SW480 (cell line): ENCODE data around the gene SLC22A15.
"Not testable (repeated sequence)": the region's sequence is repeated elsewhere in the genome, so short reads cannot be mapped to it uniquely, and the experiment has no call there.

Experiments
- DNase-seq: peaks from one replicate; pipeline ENCODE4 v3.0.0-alpha.2; 2016; ENCODE audit warnings: low spot score

Gene SLC22A15

GRCh38 chr1:116033322-116033721 lies 57.0 kb downstream of the SLC22A15 start:
- no peak for DNase-seq

DNA sequence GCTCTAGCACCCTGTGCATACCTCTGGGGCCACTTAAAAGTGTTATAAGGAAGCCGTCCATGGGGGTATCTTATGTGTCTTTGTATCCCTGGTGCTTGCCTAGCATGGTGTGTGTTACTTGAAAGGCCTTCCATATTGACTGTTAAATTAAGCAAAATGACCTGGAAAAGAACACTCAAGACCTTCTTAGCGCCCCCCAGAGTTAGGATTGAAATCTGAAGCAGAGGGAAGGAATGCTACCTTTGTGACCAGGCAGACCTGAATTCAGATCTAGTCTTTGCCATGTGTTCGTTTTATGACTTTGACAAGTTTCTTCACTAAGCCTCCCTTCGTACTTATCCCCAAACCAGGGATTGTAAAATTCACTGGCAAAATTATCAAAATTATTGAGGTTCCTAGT lies 59.9 kb downstream of the SLC22A15 start:
- no peak for DNase-seq

DNA sequence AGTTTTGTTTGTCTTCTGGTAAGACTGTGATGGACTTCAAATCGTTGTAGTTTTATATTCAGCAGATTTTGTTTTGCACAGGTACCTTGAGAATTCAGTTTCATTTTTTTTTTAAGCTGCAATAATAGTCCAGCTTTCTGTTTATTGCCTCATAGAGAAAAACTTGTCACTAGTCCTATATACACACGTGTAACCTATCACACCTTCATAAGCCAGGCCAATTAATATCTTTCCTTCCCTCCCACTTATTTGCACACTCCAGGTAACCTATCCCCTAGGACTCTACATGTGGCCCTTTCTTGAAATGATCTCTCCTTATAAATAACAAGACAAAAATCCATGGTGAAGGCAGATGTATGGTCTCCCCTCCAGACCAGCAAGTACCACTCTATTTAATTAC lies 62.4 kb downstream of the SLC22A15 start:
- no peak for DNase-seq

DNA sequence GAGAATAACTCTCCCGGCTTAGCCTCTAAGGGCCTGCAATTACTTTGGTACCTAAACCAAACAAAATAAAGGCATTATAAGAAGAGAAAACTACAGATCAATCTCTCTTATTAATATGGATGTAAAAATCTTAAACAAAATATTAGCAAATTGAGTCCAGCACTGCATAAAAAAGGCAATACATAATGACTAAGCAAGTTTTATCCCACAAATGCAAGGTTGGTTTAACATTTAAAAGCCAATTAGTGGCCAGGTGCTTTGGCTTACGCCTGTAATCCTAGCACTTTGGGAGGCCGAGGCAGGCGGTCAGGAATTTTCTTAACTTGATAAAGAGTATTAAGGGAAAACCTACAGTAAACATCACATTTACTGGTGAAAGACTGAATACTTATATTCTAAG lies 67.8 kb downstream of the SLC22A15 start:
- DNase-seq, result no peak

DNA sequence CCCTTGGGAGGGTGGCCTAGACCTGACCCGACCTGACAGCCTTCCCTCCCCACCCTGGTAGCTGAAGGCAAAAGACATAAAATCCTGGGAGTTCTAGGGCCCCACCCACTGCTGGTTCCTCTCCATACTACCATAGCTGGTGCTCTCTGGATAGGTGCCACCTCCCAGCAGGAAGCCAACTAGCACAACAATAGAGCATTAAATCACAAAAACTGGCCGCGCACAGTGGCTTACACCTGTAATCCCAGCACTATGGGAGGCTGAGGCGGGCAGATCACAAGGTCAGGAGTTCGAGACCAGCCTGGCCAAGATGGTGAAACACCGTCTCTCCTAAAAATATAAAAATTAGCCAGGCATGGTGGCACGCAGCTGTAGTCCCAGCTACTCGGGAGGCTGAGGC lies 70.6 kb downstream of the SLC22A15 start:
- DNase-seq, result not testable (repeated sequence)

- DNase-seq, result not testable (repeated sequence)
Measured at GRCh38 chr1:116051896-116052295, 75.6 kb downstream of the SLC22A15 start.

GRCh38 chr1:116062201-116062600 lies 85.9 kb downstream of the SLC22A15 start:
- no peak for DNase-seq

DNA sequence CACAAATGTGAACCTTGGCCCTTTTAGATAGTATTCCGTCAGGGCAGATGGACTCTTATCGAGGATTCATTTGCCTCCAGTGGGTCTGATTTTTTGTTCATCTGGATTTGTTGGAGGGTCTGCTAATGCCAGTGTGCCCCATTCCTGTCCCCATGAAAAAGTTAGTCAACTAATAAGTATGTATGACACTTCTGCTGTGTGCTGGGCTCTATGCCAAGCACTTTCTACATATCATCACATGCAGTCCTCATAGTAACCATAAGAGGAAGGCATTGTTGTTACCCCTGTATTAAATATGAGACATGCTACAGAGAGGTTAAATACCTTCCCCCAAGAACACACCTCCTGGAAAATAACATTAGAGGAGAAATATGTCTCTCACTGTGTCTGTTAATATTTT lies 88.3 kb downstream of the SLC22A15 start:
- DNase-seq, result no peak

DNA sequence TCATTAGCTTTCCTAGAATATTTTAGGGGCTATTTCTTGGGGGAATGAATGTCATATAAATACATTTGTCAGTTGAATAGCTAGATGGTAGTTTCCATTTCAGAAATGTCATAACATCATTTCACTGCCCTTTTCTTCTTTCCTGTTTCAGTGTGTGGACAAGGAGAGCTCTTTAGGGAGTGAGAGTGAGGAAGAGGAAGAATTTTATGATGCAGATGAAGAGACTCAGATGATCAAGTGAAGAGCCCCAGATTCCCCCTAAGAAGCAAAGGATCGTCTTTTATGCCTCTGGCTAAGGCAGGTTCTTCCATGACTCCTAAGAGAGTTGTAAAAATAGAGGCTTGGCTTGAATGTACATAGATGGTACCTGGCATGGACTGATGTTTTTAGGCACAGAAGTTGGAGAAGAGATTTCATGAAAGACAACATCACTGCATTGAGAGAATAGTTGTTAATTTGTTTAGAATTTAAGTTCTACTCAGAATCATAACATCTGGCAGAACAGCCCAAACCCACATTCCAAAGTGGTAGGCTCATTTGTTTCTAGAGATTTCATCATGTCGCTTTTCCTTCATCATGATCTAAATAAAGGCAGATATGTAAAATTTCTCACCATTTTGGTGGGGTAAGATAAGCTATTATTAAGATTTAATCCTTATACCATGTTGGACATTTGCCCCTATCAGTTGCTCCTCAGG lies 90.7 kb downstream of the SLC22A15 start:
- DNase-seq, result peak; percentile 5

- DNase-seq, result peak; percentile 4
Measured at GRCh38 chr1:116067566-116067890, 91.2 kb downstream of the SLC22A15 start.

DNA sequence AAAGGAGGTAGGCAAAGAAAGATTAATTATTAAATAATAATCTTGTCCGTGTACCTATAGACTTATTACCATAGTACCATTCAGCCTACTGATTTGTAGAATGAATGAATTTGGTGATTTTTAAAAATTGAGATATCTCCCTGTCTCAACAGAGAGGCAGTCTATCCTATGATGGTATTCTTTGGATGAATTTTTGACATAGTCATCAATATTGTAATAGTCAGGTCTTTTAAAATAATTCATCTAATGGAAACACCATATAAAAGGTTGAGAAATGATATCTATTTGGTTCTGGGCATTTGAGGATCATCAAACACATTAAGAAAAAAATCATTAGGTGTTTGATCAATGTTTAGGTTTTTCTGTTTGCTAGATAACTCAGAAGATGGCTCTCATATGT lies 99.3 kb downstream of the SLC22A15 start:
- DNase-seq, result no peak

GRCh38 chr1:116075990-116076389 lies 99.7 kb downstream of the SLC22A15 start:
- no peak for DNase-seq

GRCh38 chr1:116076831-116077230 lies 100.5 kb downstream of the SLC22A15 start:
- DNase-seq, result peak; percentile 3

- DNase-seq, result no peak
Measured at GRCh38 chr1:116078699-116079223, 102.4 kb downstream of the SLC22A15 start.

DNA sequence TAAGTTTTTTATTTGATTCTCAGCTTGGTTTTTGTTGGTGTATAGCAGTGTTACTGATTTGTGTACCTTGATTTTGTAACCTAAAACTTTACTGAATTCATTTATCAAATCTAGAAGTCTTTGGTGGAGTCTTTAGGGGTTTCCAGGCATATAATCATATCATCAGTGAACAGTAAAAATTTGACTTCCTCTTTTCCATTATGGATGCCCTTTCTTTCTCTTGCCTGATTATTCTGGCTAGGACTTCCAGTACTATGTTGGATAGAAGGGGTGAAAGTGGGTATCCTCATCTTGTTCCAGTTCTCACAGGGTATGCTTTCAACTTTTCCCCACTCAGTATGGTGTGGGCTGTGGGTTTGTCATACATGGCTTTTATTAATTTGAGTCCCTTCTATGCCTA lies 111.3 kb downstream of the SLC22A15 start:
- no peak for DNase-seq

DNA sequence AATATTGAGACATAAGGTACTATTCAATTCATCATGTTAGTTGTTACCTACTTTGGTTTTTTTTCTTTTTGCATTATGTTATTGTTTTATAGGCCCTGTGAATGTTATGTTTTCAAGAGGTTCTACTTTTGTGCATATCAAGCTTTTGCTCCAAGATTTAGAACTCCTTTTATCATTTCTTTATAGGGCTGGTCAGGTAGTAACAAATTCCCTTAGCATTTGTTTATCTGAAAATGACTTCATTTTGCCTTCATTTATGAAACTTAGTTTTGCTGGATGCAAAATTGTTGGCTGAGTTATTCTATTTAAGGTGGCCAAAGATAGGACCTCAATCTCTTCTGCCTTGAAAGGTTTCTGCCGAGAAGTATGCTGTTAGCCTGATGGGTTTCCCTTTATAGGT lies 113.6 kb downstream of the SLC22A15 start:
- DNase-seq, result no peak

DNA sequence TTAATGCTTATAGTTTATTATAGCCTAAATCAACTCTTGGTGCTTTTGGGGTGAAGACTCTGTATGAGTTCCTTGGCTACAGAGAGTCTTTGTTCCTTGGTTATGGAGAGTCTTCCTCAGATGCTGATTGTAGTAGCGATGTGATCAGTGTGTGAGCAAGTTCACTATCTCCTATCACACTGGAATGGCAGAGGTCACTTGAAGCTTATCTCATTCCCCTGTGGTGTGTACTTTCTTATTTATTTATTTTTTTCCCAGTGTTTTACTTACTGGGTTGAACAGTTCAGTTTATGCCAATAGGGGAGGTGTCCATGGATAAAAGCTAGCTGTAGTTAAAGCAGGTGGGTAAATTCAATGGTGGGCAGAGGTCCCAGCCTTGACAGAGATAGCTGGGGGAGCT lies 114.8 kb downstream of the SLC22A15 start:
- DNase-seq, result no peak

DNA sequence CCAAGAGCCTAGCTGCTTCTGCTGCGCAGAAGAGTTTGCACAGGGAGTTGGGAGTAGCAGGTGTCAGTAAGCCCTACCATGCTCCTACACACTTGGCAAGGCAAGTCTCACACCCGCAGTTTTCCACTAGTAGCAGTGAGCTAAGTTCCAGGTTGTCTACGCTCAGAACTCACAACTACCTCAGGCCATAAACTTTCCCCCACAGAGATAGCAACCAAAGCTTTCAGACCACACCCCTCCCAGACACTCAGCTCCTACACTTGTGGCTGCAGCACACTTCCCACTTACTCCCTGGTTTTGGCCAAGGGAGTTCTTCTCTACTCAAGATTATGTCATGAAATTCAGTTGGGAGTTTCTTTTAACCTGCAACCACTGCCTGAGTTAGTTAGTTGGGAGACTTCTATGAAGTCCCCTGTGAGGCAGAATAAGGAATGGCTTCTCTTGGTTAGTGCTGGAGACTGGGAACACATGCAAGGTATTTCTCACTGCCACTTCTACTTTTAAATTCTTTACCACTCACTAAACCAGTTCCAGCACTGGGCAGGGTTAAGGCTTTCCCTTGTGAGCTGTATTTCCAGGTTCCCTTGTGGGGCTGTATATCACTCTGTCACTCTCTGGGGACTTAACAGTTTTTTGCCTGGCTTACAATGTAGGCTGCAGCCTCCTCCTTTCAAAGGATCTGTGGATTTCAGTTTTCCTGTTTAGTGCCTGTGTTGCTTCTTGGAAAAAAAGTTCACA lies 116.6 kb downstream of the SLC22A15 start:
- DNase-seq, result no peak

DNA sequence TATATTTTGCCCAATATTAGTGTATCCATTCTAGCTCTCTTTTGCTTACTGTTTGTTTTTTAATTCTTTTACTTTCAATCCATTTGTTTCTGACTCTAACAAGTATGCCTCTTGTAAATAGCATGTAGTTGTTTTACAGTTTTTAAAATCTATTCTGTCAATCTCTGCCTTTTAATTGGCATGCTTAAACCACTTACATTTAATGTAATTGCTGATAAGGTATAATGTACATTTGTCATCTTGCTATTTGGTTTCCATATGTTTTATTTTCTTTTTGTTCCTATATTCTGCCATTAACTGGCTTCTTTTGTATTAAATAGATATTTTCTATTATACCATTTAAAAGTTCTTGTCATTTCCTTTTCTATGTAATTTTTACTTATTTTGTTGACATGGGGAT lies 118.7 kb downstream of the SLC22A15 start:
- no peak for DNase-seq

- DNase-seq, result no peak
Measured at GRCh38 chr1:116096013-116096618, 119.8 kb downstream of the SLC22A15 start.

- no peak for DNase-seq
Measured at GRCh38 chr1:116097626-116098025, 121.3 kb downstream of the SLC22A15 start.

GRCh38 chr1:116099379-116099778 lies 123.1 kb downstream of the SLC22A15 start:
- DNase-seq, result no peak

- no peak for DNase-seq
Measured at GRCh38 chr1:116099919-116100318, 123.6 kb downstream of the SLC22A15 start.
